OCI-LY1 (cell line): ENCODE data around the gene PAPPA.

Experiments
- CTCF ChIP-seq: fragments of 200-600 bp; sonication (generic), shearing (Covaris generic); IDR thresholded peaks from 2 replicates; pipeline ENCODE4 v1.5.1; 2017; ENCODE audit warnings: mild to moderate bottlenecking, antibody characterized with exemption, low read length, moderate library complexity, mixed read lengths
- EZH2 ChIP-seq: fragments of 200-600 bp; sonication (generic), shearing (Covaris generic); IDR thresholded peaks from 2 replicates; pipeline ENCODE4 v1.8.0; 2017; ENCODE audit warnings: borderline replicate concordance, mixed run types, mild to moderate bottlenecking, antibody characterized with exemption, low read length, moderate library complexity, mixed read lengths

- TF ChIP-seq CTCF = no peak
- TF ChIP-seq EZH2 = no peak
These were observed 144.7 kb downstream of the PAPPA start for GRCh38 chr9:116298249-116298648.
